Measurements from ENCODE around the gene ELF4. TPM values are rescaled to one million over a fixed set of nuclear protein-coding genes. Genes with fewer than 3 reads are reported as not detected.

ELF4 gene
- total RNA-seq, 1 experiment from 2014 or later = 0.81 TPM

DNA sequence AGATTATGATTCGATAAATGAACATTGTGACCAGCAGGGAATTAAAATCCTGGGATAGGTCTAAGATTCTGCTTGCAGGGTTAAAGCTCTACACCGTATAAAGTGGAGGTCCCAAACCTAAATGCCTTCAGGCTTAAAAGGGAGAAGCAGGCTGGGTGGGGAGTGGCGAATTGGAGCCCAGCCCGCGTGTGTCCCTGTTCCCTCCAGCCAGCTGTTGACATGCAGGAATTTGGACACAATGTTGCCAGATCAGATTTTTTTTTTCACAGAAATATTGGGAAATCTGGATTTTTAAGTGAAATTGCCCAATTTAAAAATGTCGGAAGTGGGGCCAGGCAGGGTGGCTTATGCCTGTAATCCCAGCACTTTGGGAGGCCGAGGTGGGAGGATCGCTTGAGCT lies 60.5 kb downstream of the ELF4 start:
- no peak overlapping the region for H2BK12ac ChIP-seq (ENCODE audit: insufficient read length, low read depth, low read length)
- H4K91ac ChIP-seq (ENCODE audit: insufficient read length, low read depth, low read length) = no peak overlapping the region
- no peak overlapping the region for H2BK15ac ChIP-seq (ENCODE audit: low read depth, low read length)
- no peak overlapping the region for H4K5ac ChIP-seq (ENCODE audit: insufficient read length, low read depth, low read length)
- H3K18ac ChIP-seq (ENCODE audit: insufficient read length, low read depth, low read length) = no peak overlapping the region
- peaks cover 18 to 36% (median 25%) of the 10 kb centered on the region in 3 experiments for H3K36me3 Mint-ChIP-seq (ENCODE audit: insufficient read depth in 1 of 3, low read depth in 3 of 3)
- H3K4me3 Mint-ChIP-seq = no peak overlapping the region
- H3K56ac ChIP-seq (ENCODE audit: insufficient read length, low read depth, low read length) = no peak overlapping the region
- H2BK5ac ChIP-seq (ENCODE audit: insufficient read length, low read length) = no peak overlapping the region
- H3K27me3 Mint-ChIP-seq (ENCODE audit: low read depth) = peaks cover 2% of the 10 kb centered on the region; the same call in 1 of the 2 replicates
- H3K9me3 ChIP-seq (ENCODE audit: control insufficient read depth, low read depth, low read length) = peaks cover 12% of the 10 kb centered on the region
- H2BK120ac ChIP-seq (ENCODE audit: low read depth, low read length, poor library complexity, severe bottlenecking) = no peak overlapping the region
- no peak overlapping the region for H3K14ac ChIP-seq (ENCODE audit: insufficient read depth, low read length)
- no CpG with 5 or more reads among the region's 8 CpGs for WGBS (ENCODE audit: extremely low coverage, insufficient read length, low lambda C conversion rate)
- TF ChIP-seq, protein P1, sequence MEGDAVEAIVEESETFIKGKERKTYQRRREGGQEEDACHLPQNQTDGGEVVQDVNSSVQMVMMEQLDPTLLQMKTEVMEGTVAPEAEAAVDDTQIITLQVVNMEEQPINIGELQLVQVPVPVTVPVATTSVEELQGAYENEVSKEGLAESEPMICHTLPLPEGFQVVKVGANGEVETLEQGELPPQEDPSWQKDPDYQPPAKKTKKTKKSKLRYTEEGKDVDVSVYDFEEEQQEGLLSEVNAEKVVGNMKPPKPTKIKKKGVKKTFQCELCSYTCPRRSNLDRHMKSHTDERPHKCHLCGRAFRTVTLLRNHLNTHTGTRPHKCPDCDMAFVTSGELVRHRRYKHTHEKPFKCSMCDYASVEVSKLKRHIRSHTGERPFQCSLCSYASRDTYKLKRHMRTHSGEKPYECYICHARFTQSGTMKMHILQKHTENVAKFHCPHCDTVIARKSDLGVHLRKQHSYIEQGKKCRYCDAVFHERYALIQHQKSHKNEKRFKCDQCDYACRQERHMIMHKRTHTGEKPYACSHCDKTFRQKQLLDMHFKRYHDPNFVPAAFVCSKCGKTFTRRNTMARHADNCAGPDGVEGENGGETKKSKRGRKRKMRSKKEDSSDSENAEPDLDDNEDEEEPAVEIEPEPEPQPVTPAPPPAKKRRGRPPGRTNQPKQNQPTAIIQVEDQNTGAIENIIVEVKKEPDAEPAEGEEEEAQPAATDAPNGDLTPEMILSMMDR (conservative IDR thresholded peaks at IDR 0.05) = no peak
- H3T11ph ChIP-seq (ENCODE audit: low read length) = no peak overlapping the region
- DNase-seq = no peak
- H3K79me1 ChIP-seq (ENCODE audit: insufficient read depth, low read depth, low read length, poor library complexity, severe bottlenecking) = no peaks in the 10 kb centered on the region
- H3K4me1 Mint-ChIP-seq = no peaks in the 10 kb centered on the region
- no peak overlapping the region for H3K27ac Mint-ChIP-seq
- no peak overlapping the region for H2AFZ ChIP-seq (ENCODE audit: low read length)
- no peak overlapping the region for H3K9ac ChIP-seq (ENCODE audit: extremely low read depth, insufficient read length, low read length)
- H2AK5ac ChIP-seq (ENCODE audit: insufficient read length, low read length) = no peak overlapping the region
- H3K79me2 ChIP-seq (ENCODE audit: insufficient read depth, low read length) = no peaks in the 10 kb centered on the region
- no peak overlapping the region for H4K8ac ChIP-seq (replicated peaks; ENCODE audit: insufficient read length, low read depth, low read length)
- H3K4me2 ChIP-seq (ENCODE audit: insufficient read depth, insufficient read length, low read length) = no peak overlapping the region
- no peaks in the 10 kb centered on the region for H3K23me2 ChIP-seq (ENCODE audit: insufficient read length, low read depth, low read length, poor library complexity, severe bottlenecking)
- no peak overlapping the region for H3K23ac ChIP-seq (ENCODE audit: insufficient read length, low read depth, low read length)
- H3K9me3 Mint-ChIP-seq = peaks cover 0 to 77% of the 10 kb centered on the region in 2 experiments; a peak in 2 of 5 replicates
- H4K20me1 ChIP-seq (ENCODE audit: control insufficient read depth, insufficient read depth, insufficient read length) = no peaks in the 10 kb centered on the region
- H3K27me3 ChIP-seq (ENCODE audit: insufficient read depth, low read length) = no peaks in the 10 kb centered on the region
- no peak overlapping the region for H3K4ac ChIP-seq (ENCODE audit: low read depth, low read length)
- no peak overlapping the region for H3K27ac ChIP-seq (ENCODE audit: insufficient read length, low read depth, low read length)
- H3K4me1 ChIP-seq (ENCODE audit: insufficient read depth, low read length) = no peaks in the 10 kb centered on the region
- no peak overlapping the region for H2BK20ac ChIP-seq (ENCODE audit: low read depth, low read length, poor library complexity, severe bottlenecking)

Data from H9 (cell line).